H9 (cell line): ENCODE results near the gene PITX1. TPM values are rescaled to one million over a fixed set of nuclear protein-coding genes. Genes with fewer than 3 reads are reported as not detected.

Source experiments
- DNase-seq: peaks from one replicate; pipeline ENCODE4 v3.0.0-alpha.2; 2017
- H2AFZ ChIP-seq: one replicate; pipeline ENCODE4 v1.6.1; 2013; ENCODE audit warnings: mild to moderate bottlenecking, low read length, control low read depth, moderate library complexity
- H2AK5ac ChIP-seq: 2 replicates; pipeline ENCODE4 v1.6.1; 2013; ENCODE audit warnings: low read length, control low read depth, mixed read lengths; ENCODE audit not compliant: insufficient read length
- H2BK120ac ChIP-seq: one replicate; pipeline ENCODE4 v1.6.1; 2013; ENCODE audit warnings: low read depth, mild to moderate bottlenecking, low read length, control low read depth, inconsistent platforms; ENCODE audit not compliant: poor library complexity, severe bottlenecking
- H2BK12ac ChIP-seq: 2 replicates; pipeline ENCODE4 v1.6.1; 2013; ENCODE audit warnings: low read length, control low read depth, mixed read lengths, low read depth; ENCODE audit not compliant: insufficient read length
- H2BK15ac ChIP-seq: 2 replicates; pipeline ENCODE4 v1.6.1; 2013; ENCODE audit warnings: low read depth, low read length, control low read depth
- H2BK20ac ChIP-seq: one replicate; pipeline ENCODE4 v1.6.1; 2013; ENCODE audit warnings: low read depth, mild to moderate bottlenecking, low read length, control low read depth, inconsistent platforms; ENCODE audit not compliant: poor library complexity, severe bottlenecking
- H2BK5ac ChIP-seq: 2 replicates; pipeline ENCODE4 v1.6.1; 2013; ENCODE audit warnings: low read length, control low read depth, mixed read lengths; ENCODE audit not compliant: insufficient read length
- H3K14ac ChIP-seq: 2 replicates; pipeline ENCODE4 v1.6.1; 2013; ENCODE audit warnings: low read length, control low read depth; ENCODE audit not compliant: insufficient read depth
- H3K18ac ChIP-seq: 2 replicates; pipeline ENCODE4 v1.6.1; 2013; ENCODE audit warnings: low read depth, mild to moderate bottlenecking, mixed read lengths, low read length, control low read depth; ENCODE audit not compliant: insufficient read length
- H3K23ac ChIP-seq: 2 replicates; pipeline ENCODE4 v1.6.1; 2013; ENCODE audit warnings: low read length, control low read depth, mixed read lengths, low read depth; ENCODE audit not compliant: insufficient read length
- H3K23me2 ChIP-seq: 2 replicates; pipeline ENCODE4 v1.6.1; 2013; ENCODE audit warnings: low read depth, mild to moderate bottlenecking, mixed read lengths, low read length, control low read depth; ENCODE audit not compliant: insufficient read length, poor library complexity, severe bottlenecking
- H3K27ac ChIP-seq: 2 replicates; pipeline ENCODE4 v1.5.1; 2013; ENCODE audit warnings: low read length, control low read depth, mixed read lengths, low read depth; ENCODE audit not compliant: insufficient read length
- H3K27me3 ChIP-seq: 2 replicates; pipeline ENCODE4 v1.6.1; 2013; ENCODE audit warnings: low read length, control low read depth, inconsistent platforms; ENCODE audit not compliant: insufficient read depth
- H3K4ac ChIP-seq: 2 replicates; pipeline ENCODE4 v1.6.1; 2013; ENCODE audit warnings: low read depth, mild to moderate bottlenecking, control low read depth, inconsistent platforms, low read length, moderate library complexity
- H3K4me1 ChIP-seq: 2 replicates; pipeline ENCODE4 v1.6.1; 2013; ENCODE audit warnings: low read length, control low read depth, inconsistent platforms; ENCODE audit not compliant: insufficient read depth
- H3K4me2 ChIP-seq: 2 replicates; pipeline ENCODE4 v1.6.1; 2013; ENCODE audit warnings: low read length, control low read depth, mixed read lengths; ENCODE audit not compliant: insufficient read length, insufficient read depth
- H3K56ac ChIP-seq: 2 replicates; pipeline ENCODE4 v1.6.1; 2013; ENCODE audit warnings: low read depth, mild to moderate bottlenecking, mixed read lengths, low read length, control low read depth; ENCODE audit not compliant: insufficient read length
- H3K79me1 ChIP-seq: 2 replicates; pipeline ENCODE4 v1.6.1; 2013; ENCODE audit warnings: low read depth, mild to moderate bottlenecking, moderate library complexity, low read length, control low read depth, inconsistent platforms; ENCODE audit not compliant: insufficient read depth, poor library complexity, severe bottlenecking
- H3K79me2 ChIP-seq: 2 replicates; pipeline ENCODE4 v1.6.1; 2013; ENCODE audit warnings: low read length, control low read depth, inconsistent platforms; ENCODE audit not compliant: insufficient read depth
- H3K9ac ChIP-seq: 2 replicates; pipeline ENCODE4 v1.6.1; 2013; ENCODE audit warnings: low read length, control low read depth, mixed read lengths; ENCODE audit not compliant: insufficient read length; ENCODE audit errors: extremely low read depth
- H3K9me3 ChIP-seq: one replicate; pipeline ENCODE4 v1.6.1; 2013; ENCODE audit warnings: low read depth, low read length, inconsistent platforms; ENCODE audit not compliant: control insufficient read depth
- H3T11ph ChIP-seq: one replicate; pipeline ENCODE4 v1.6.1; 2013; ENCODE audit warnings: mild to moderate bottlenecking, low read length, control low read depth, inconsistent platforms
- H4K20me1 ChIP-seq: one replicate; pipeline ENCODE4 v1.6.1; 2013; ENCODE audit not compliant: control insufficient read depth, insufficient read length, insufficient read depth
- H4K5ac ChIP-seq: 2 replicates; pipeline ENCODE4 v1.6.1; 2013; ENCODE audit warnings: low read depth, mild to moderate bottlenecking, mixed read lengths, low read length, control low read depth; ENCODE audit not compliant: insufficient read length
- H4K8ac ChIP-seq: replicated peaks from 2 replicates; pipeline ENCODE4 v1.6.1; 2013; ENCODE audit warnings: low read length, control low read depth, mixed read lengths, low read depth; ENCODE audit not compliant: insufficient read length
- H4K91ac ChIP-seq: 2 replicates; pipeline ENCODE4 v1.6.1; 2013; ENCODE audit warnings: low read depth, mild to moderate bottlenecking, moderate library complexity, mixed read lengths, low read length, control low read depth; ENCODE audit not compliant: insufficient read length
- H3K27ac Mint-ChIP-seq, 3 experiments: 2 replicates in 2 of 3; 3 replicates in 1 of 3; pipeline ENCODE4 v1.8.0; 2020 to 2021; ENCODE audit warnings: mixed read lengths in 3 of 3, mild to moderate bottlenecking in 1 of 3, moderate library complexity in 1 of 3
- H3K27me3 Mint-ChIP-seq: 2 replicates; pipeline ENCODE4 v1.8.0; 2021; ENCODE audit warnings: low read depth, mild to moderate bottlenecking, moderate library complexity, mixed read lengths
- H3K36me3 Mint-ChIP-seq, 3 experiments: 2 replicates in 2 of 3; 3 replicates in 1 of 3; pipeline ENCODE4 v1.8.0; 2020 to 2021; ENCODE audit warnings: low read depth in 3 of 3, mixed read lengths in 3 of 3; ENCODE audit not compliant: insufficient read depth in 1 of 3
- H3K4me1 Mint-ChIP-seq, 2 experiments: 2 replicates each; pipeline ENCODE4 v1.8.0; 2020; ENCODE audit warnings: mixed read lengths in 2 of 2
- H3K4me3 Mint-ChIP-seq, 2 experiments: 2 replicates in 1 of 2; 3 replicates in 1 of 2; pipeline ENCODE4 v1.8.0; 2020 to 2021; ENCODE audit warnings: mild to moderate bottlenecking in 2 of 2, mixed read lengths in 2 of 2, moderate library complexity in 1 of 2
- H3K9me3 Mint-ChIP-seq, 2 experiments: 2 replicates in 1 of 2; 3 replicates in 1 of 2; pipeline ENCODE4 v1.8.0; 2020; ENCODE audit warnings: mild to moderate bottlenecking in 2 of 2, mixed read lengths in 2 of 2, moderate library complexity in 1 of 2
- WGBS: extraction: QIAGEN DNeasy Blood & Tissue Kit; methylation state at CpG from one replicate; pipeline ENCODE4 v1.1.7; 2013; ENCODE audit warnings: missing lambda C conversion rate, low lambda C conversion rate, mixed read lengths; ENCODE audit not compliant: insufficient read length; ENCODE audit errors: extremely low coverage; 5-methylcytosine and 5-hydroxymethylcytosine counted together
- total RNA-seq: library from RNA; stranded (reverse); gene quantifications from 2 replicates; pipeline ENCODE4 v1.2.1, GENCODE V29; 2021
- TF ChIP-seq, protein P1 (sequence below): fragments of 200-600 bp; sonication (generic); conservative IDR thresholded peaks from 3 replicates; pipeline ENCODE4 v1.8.0; 2021; ENCODE audit warnings: antibody characterized with exemption, mild to moderate bottlenecking

The PITX1 gene
- total RNA-seq, 1 experiment from 2014 or later, result not detected

- Mint-ChIP-seq H3K27me3 (peaks cover 33% of the 10 kb centered on the region), H3K4me3 (no peak overlapping the region), H3K4me1 (no peaks in the 10 kb centered on the region), H3K27ac (peak overlapping the region in 1 of 3 experiments; percentile 63; a peak in 1 of 7 replicates), H3K9me3 (no peaks in the 10 kb centered on the region), H3K36me3 (no peaks in the 10 kb centered on the region; a peak in 1 of 7 replicates)
- Histone ChIP-seq H3K14ac (peak overlapping the region; percentile 6; the same call in 1 of the 2 replicates), H3K23ac (no peak overlapping the region), H4K20me1 (no peaks in the 10 kb centered on the region), H3T11ph (no peak overlapping the region), H2AK5ac (no peak overlapping the region), H3K27me3 (no peaks in the 10 kb centered on the region), H3K4ac (no peak overlapping the region), H3K23me2 (no peaks in the 10 kb centered on the region), H3K4me1 (no peaks in the 10 kb centered on the region; the same call in 1 of the 2 replicates), H4K5ac (no peak overlapping the region), H3K9ac (no peak overlapping the region), H2BK120ac (no peak overlapping the region), H3K79me1 (no peaks in the 10 kb centered on the region), H2BK5ac (no peak overlapping the region), H3K4me2 (no peak overlapping the region), H3K18ac (no peak overlapping the region), H3K79me2 (no peaks in the 10 kb centered on the region), H4K8ac (no peak overlapping the region), H2BK20ac (no peak overlapping the region), H3K27ac (no peak overlapping the region), H2AFZ (no peak overlapping the region), H3K9me3 (no peaks in the 10 kb centered on the region), H3K56ac (no peak overlapping the region), H2BK15ac (no peak overlapping the region), H2BK12ac (no peak overlapping the region), H4K91ac (no peak overlapping the region)
- no peak for DNase-seq
- no CpG with 5 or more reads among the region's 3 CpGs for WGBS
- TF ChIP-seq, protein P1, sequence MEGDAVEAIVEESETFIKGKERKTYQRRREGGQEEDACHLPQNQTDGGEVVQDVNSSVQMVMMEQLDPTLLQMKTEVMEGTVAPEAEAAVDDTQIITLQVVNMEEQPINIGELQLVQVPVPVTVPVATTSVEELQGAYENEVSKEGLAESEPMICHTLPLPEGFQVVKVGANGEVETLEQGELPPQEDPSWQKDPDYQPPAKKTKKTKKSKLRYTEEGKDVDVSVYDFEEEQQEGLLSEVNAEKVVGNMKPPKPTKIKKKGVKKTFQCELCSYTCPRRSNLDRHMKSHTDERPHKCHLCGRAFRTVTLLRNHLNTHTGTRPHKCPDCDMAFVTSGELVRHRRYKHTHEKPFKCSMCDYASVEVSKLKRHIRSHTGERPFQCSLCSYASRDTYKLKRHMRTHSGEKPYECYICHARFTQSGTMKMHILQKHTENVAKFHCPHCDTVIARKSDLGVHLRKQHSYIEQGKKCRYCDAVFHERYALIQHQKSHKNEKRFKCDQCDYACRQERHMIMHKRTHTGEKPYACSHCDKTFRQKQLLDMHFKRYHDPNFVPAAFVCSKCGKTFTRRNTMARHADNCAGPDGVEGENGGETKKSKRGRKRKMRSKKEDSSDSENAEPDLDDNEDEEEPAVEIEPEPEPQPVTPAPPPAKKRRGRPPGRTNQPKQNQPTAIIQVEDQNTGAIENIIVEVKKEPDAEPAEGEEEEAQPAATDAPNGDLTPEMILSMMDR, result no peak
Observed at GRCh38 chr5:135005076-135005475, 29.0 kb downstream of the PITX1 start.
